Kidney capillary endothelial cell (primary cell): ENCODE data around the gene NKAIN2.
"Not testable (repeated sequence)": the region's sequence is repeated elsewhere in the genome, so short reads cannot be mapped to it uniquely, and the experiment has no call there.

Experiments used
- DNase-seq: peaks from one replicate; pipeline ENCODE4 v3.0.0-alpha.2; 2018; ENCODE audit warnings: low spot score

The NKAIN2 gene

DNA sequence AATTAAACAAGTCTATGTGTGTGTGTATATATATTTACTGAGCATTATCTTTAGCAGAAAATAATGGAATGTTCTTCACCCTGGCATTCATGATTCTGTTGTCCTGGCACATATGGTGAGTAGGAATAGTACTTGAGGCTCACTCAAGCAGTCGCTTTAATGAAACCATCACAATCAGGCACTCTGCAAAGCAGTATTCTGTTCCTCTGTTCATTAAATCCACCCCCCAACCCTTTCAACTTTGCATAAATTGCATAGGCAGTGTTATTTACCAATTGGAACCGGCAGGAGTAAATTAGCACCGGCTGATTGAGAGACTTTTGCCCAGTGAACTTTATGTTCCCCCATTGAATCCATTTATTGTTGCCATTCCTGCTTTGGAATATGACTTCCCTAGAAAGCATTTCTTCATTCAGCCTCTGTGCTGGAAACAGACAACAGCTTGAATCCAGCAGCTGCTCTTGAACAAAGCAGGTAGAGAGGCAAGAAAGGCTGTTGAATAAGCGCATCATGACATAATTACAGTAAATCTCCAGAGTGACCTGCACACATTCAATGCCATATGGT is 890.6 kb downstream of the NKAIN2 start:
- no peak for DNase-seq

DNA sequence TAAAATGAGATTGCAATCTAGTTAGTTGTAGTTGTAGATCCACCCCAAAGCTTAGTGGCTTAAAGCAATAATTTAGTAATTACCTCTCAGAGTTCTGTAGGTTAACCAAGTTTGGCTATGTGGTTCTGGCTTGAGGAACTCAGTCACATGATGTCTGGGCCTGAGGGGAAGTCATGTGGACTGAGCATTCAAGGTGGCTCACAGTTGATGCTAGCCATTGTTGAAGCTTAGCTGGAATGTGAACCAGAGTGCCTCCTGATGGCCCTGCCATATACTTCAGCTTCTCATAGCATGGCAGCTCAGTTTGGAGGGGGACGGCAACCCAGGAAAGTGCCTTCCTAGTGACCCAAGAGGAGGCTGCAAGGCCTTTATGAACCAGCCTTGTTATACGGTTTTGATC is 895.4 kb downstream of the NKAIN2 start:
- DNase-seq = no peak

DNA sequence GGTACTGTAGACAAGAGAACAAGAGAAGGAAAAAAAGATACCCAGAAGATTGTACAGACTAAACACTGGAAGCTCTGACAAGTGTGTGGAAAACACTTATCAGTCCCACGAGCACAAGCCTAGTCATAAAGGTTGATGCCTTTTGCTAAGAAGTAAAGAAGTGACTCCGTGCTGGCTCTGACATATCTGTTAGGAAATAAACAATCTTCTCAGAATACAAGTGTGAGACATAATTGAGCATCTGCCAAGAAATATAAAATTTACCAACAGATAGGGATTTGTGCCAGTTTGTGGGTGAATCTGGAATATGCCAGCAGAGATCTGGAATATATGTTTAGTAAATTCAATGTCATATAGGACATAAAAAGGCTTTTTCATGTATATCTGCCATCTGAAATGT is 899.9 kb downstream of the NKAIN2 start:
- DNase-seq = no peak

DNA sequence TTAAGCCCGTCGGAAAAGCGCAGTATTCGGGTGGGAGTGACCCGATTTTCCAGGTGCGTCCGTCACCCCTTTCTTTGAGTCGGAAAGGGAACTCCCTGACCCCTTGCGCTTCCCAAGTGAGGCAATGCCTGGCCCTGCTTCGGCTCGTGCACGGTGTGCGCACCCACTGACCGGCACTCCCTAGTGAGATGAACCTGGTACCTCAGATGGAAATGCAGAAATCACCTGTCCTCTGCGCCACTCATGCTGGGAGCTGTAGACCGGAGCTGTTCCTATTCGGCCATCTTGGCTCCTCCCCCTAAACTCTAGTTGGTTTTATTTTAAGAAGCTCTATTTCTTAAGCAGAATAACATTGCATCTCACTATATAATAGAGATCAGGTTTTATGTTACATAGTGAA is 908.9 kb downstream of the NKAIN2 start:
- not testable (repeated sequence) for DNase-seq

DNA sequence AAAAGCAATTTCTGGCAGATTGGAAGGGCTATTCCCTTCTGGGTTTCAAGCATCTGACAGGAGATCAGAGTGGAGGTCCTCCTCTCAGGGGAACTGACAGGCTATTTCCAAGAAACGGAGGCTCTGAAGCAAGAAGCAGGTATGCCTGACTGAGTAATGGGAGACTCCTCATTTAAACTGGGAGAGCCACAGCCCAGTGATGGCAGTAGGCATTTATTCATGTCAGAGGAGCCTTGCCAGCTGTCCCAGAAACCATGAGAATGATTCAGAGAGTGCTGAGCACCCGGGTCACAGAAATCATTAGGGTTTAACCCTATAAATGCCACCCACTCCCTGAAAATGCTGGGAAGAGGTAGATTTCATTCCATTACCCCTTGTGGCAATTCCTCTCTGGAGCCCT is 911.1 kb downstream of the NKAIN2 start:
- DNase-seq = no peak

DNA sequence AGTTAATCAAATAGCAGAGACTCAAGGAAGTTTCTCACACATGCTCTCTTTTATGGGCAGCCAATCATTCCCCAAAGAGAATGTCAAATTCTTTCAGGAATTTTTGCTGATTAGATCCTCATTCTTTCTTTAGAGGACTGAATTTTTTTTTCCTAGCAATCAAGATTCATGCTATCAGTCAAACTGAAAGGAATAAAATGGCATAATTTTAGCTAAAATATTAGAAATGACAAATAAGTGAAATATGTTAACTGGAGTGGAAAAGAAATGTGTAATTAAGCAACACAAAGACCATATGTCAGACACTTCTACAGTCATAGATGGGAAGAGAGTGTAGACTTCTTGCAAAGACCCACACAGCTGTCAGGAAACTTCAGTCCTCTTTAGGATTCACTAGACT is 916.2 kb downstream of the NKAIN2 start:
- DNase-seq = no peak

DNA sequence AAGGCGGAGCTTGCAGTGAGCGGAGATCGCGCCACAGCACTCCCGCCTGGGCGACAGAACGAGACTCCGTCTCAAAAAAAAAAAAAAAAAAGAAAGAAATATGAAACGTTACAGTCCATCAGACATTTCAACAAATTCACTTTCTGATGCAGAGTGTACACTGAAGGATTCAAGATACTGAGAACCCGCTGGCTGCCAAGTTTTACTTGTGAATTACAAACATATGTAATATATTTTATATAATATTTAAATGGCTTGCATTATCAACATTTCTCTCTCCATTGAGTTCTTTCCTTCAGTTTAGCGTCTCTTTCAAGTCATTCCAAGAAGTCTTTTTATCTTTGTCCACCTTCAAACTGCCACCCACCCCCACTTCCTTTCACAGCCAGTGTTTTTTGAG is 917.7 kb downstream of the NKAIN2 start:
- no peak for DNase-seq

DNA sequence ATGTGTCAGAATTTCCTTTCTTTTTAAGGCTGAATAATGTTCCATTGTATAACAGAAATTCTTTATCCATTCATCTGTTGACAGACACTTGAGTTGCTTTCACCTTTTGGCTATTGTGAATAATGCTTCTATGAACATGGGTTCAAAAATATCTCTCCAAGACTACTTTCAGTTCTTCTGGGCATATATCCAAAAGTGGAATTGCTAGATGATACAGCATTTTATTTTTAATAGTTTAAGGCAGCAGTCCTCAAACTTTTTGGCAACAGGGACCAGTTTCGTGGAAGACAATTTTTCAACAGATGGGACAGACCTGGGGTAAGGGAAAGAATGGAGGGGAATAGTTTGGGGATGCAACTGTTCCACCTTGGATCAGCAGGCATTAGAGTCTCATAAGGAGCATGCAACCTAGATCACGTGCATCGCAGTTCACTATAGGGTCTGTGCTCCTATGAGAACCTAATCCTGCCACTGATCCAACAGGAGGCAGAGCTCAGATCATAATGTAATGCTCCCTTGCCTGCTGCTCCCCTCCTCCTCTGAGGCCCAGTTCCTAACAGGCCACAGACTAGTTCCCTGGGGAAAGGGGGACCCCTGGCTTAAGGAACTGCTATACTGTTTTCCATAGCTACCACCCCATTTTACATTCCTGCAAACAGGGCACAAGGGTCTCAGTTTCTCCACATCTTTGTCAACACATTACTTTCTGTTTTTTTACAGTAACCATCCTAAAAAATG is 918.6 kb downstream of the NKAIN2 start:
- no peak for DNase-seq

DNA sequence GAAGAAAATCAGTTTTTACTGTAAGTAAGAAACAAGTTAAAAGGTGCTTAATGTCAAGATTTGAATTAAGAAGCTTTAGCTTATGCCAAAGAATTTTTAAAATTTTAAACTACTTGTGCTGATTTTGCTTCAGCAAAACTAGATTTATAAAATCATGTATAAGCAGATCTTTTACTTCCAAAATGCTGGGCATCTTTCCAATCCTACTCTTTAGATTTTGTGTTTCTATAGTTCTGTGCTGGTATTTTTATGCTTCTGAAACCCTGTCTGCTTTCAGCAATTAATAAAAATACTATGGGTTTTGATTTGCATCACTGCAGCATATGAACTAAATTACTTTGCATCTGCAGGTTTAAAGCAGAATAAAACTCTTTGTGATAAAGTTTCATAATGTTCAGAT is 920.0 kb downstream of the NKAIN2 start:
- DNase-seq = no peak

DNA sequence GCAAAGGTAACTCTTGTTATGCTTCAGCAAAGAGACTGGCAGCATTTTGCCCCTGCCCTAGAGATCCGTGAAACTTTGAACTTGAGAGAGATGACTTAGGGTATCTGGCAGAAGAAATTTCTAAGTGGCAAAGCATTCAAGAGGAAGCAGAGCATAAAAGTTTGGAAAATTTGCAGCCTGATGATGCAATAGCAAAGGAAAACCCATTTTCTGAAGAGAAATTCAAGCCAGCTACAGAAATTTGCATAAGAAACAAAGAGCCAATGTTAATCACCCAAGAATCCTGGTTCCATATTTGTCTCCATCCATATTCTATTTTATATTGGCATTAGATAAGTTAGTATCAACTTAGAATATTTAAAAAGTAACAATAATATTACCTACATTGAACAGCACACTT is 934.1 kb downstream of the NKAIN2 start:
- DNase-seq = not testable (repeated sequence)

DNA sequence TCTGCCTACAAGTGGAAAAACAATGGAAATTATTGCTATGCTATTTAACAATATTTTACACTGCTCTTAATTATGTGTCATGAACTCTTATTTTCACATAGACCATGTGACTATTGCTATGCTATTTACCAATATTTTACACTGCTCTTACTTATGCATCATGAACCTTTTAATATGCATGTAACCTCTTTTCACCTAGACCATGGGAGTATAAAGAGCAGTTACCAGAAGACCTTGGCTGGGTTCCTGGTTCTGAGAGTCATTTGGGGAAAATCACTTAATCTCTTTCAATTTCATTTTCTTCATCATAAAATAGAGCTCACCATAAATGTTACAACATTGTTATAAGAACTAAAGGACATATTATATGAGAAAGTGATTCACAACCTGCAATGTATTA is 934.8 kb downstream of the NKAIN2 start:
- no peak for DNase-seq

DNA sequence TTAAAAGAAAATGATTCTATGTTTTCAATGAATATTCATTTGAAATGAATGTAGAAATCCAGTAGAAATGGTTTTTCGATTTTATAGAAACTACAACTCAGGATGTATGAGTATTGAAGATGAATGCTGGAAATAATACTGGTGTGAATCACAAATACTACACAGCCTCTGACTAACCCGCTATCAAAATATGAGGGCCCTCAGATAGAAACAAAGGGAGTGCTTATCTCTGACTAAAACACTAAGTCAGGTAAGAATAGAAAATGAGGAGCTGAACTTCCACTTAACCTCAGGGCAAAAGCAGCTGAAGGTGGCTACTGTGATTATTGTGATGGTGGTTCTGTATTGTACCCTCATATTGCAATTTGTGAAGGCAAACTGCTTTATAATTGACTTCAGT is 937.7 kb downstream of the NKAIN2 start:
- DNase-seq = no peak

DNA sequence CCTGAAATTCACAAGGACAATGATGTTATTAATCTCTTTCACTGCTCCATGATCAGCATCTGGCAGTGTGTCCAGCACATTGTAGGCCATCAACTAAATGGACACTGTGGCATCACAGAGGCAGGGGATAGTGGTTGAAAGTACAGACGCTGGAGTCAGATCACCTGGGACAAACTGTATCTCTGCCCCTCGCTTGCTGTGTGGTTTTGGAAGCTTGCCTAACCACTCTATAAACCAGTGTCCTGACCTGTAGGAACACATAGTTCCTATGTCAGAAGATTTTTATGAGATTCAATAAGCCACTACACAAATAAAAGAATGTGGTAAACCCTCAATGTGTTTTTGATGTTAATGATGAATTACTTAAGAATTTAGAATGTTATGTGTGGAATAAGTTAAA is 939.3 kb downstream of the NKAIN2 start:
- no peak for DNase-seq

DNA sequence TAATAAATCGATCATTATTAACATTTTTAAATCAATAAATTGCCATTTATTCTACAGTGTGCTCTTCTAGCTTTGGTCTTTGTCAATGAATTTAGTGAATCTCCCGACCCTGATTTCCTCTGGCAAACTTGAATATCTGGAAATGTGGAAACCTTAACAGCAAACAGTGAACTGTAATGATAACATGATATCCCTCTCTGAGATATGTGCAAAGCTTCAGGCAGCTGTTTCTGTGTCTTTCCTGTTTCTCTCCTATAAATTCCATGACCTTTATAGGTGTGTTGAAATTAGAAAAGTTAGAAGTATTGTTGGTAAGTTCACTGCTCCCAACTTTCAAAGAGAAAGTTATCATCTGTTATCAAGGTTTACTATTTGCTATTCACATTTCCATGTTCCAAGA is 939.8 kb downstream of the NKAIN2 start:
- DNase-seq = no peak

DNA sequence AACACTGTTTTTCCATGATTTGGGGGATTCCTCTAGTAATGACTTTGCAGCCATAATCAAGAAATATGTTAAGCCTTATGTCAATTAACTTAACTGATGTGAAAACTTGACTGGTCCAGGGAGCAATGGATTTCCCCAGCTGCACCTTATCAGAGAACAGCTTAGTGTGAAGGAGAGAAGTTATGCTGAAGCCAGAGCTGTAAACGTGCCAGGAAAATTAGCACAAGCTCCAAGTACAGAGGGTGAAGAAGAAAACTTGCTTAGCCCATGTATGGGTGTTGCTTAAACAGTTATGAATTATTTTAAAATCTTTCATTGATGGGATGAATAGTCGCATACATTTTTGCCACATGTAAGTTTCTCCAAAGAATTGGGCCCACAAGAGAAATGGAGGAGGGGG is 943.7 kb downstream of the NKAIN2 start:
- DNase-seq = no peak

DNA sequence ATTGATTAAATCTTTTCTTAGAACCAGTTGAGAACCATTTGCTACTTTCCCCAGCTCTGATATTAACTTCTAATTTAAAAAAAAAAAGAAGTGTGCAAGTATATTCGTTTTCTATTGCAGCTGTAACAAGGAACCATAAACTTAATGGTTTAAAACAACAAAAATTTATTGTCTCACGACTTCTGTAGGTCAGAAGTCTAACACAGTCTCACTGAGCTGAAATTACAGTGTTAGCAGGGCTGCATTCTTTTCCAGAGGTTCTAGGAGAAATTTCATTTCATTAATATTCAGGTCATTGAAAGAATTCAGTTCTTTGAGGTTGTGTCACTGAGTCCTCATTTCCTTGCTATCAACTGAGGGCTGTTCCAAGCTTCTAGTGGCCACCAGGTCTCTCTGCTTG is 945.1 kb downstream of the NKAIN2 start:
- no peak for DNase-seq

DNA sequence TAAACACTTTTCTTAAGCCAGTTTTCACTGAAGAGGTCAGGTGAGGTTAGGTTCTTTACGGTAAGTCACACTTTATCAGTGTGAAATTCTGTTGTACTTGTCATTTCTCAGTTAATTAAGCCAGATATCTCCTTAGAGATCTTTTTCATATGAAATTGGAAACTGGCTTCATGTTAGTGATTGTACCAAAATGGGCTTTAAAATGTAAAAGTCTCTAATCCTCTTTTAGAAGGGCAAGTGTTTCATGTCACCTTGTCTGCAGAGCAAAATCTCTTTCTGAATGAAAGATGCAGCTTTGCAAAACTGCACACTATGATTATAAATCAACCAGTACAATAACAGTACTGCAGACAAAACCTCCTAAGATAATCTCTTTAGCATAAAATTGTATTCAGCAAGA is 949.3 kb downstream of the NKAIN2 start:
- no peak for DNase-seq

DNA sequence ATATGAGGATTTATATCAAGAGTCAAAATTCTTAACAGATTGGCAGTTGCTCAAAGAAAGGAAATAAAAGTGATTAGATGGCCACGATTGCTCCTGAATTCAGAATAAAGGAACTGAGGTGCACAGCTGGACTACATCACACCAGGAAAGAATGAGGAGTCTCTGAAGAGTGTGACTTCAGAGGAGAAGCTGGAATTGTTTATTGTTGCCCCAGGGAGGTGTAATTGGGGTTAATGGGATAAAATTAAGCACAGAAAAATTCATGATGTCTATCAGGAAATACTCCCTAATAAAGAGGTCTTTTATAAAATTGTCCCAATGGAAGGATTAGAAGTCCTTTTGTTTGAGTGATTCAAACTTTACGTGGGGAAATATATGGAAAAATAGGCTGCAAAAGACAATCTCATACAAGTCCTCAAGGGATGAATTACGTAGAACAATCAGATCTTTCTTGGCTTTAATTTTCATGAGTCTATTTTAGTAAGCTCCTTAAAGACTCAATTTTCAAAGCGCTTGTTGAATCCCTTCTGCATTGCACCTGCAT is 950.0 kb downstream of the NKAIN2 start:
- no peak for DNase-seq

DNA sequence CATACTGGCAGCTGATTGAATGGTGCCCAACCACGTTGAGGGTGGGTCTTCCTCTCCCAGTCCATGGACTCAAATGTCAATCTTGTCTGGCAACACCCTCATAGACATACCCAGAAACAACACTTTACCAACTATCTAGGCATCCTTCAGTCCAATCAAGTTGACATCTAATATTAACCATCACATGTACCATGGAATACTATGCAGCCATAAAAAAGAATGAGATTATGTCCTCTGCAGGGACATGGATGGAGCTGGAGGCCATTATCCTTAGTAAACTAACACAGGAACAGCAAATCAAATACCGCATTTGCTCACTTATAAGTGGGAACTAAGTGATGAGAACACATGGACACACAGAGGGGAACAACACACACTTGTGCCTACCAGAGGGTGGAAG is 951.7 kb downstream of the NKAIN2 start:
- no peak for DNase-seq

DNA sequence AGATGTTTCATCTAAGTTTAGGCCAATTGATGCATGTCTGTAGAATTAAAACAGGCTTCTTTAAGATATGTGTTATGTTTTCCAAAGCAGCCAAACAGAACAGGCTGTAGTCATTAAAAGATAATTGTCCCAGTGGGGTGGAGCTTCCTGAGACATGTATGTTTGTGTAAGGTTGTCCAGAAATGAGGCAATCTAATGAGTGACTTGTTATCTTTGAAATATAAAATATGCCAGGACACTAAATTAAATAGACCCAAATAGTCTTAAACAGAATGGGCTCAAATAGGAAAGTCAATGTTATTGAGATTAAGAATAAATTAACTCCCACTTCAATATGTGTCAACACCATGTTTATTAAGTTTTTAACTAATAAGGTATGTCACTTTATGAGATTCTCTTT is 953.9 kb downstream of the NKAIN2 start:
- DNase-seq = no peak

DNA sequence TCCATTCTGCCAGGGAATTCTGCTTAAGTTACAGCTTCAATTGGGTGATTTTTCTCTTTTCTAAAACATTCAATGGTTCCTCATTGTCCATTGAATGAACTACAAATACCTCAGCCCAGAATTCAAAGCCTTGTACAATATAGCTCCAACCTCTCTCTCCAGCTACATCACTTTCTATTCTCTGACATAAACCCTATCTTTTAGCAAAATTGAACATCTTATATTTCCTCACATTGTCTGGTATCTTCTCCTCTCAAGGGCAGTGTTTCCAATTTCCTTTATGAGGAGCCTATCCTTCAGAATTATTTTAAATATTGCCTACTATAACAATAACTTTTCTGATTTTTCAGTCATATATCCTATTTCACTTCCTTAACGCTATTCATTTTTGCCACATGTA is 955.0 kb downstream of the NKAIN2 start:
- DNase-seq = no peak

DNA sequence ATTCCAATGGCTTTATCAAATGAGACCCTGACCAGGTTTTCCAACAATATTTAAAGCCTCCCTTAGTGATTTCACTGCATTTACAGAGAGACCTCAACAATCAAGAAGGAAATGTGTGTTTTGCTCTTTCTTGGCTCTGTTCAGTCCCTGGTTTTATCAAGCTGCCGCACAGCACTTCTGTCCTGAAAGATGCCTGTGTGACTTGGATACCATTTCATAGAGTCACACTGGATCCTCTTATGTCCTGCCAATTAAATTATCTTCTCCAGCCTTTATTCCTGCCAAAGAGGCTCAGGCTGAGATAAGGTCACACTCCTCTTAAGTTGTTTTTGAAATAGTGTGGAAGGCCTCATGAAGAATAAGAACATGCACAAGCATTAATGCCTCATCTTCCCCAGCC is 961.6 kb downstream of the NKAIN2 start:
- no peak for DNase-seq

DNA sequence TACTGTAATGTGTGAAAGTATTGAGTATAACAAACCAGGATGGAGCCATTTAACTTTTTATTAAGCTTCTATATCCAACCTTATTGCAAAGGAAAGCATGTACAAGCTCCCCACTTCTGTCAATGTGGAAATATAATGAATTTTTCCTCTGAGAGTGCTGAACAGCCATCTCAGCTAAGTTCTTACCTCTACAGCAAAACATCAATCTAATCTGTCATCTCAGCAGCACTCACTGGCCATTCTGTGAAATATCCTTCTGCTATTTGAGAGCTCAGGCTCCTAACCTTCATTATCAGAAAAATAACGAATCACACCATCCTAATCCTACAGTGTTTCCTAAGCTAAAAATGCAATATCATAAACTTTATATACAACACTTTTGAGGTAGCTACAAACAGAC is 964.6 kb downstream of the NKAIN2 start:
- DNase-seq = no peak
